NK-92 (cell line): ENCODE data around the gene GALNT1.

Source experiments
- DNase-seq: peaks from one replicate; lab custom pipeline; 2025; ENCODE audit not compliant: unreplicated experiment; lab: John Stamatoyannopoulos, UW

Gene GALNT1

GRCh38 chr18:35662293-35663062, 80.9 kb downstream of the GALNT1 start:
- DNase-seq, result no peak

GRCh38 chr18:35671966-35672603, 90.5 kb downstream of the GALNT1 start:
- no peak for DNase-seq

GRCh38 chr18:35672897-35673296, 91.4 kb downstream of the GALNT1 start:
- DNase-seq, result no peak

GRCh38 chr18:35673682-35674081, 92.1 kb downstream of the GALNT1 start:
- no peak for DNase-seq

GRCh38 chr18:35680139-35680551, 98.6 kb downstream of the GALNT1 start:
- no peak for DNase-seq

GRCh38 chr18:35682281-35682867, 100.8 kb downstream of the GALNT1 start:
- DNase-seq, result no peak

- no peak for DNase-seq
These were observed 101.5 kb downstream of the GALNT1 start for GRCh38 chr18:35683021-35683420.

GRCh38 chr18:35688757-35689156, 107.2 kb downstream of the GALNT1 start:
- no peak for DNase-seq

GRCh38 chr18:35689728-35690127, 108.2 kb downstream of the GALNT1 start:
- no peak for DNase-seq

- DNase-seq, result no peak
These were observed 110.1 kb downstream of the GALNT1 start for GRCh38 chr18:35691625-35692024.

- no peak for DNase-seq
These were observed 111.3 kb downstream of the GALNT1 start for GRCh38 chr18:35692866-35693265.

- DNase-seq, result no peak
These were observed 112.3 kb downstream of the GALNT1 start for GRCh38 chr18:35693829-35694228.

- DNase-seq, result no peak
These were observed 113.3 kb downstream of the GALNT1 start for GRCh38 chr18:35694808-35695207.

GRCh38 chr18:35695384-35695783, 113.8 kb downstream of the GALNT1 start:
- no peak for DNase-seq

GRCh38 chr18:35695803-35696202, 114.3 kb downstream of the GALNT1 start:
- no peak for DNase-seq

- DNase-seq, result no peak
These were observed 114.8 kb downstream of the GALNT1 start for GRCh38 chr18:35696307-35696706.

GRCh38 chr18:35697869-35698268, 116.3 kb downstream of the GALNT1 start:
- no peak for DNase-seq

GRCh38 chr18:35703043-35703688, 121.6 kb downstream of the GALNT1 start:
- no peak for DNase-seq

- no peak for DNase-seq
These were observed 124.4 kb downstream of the GALNT1 start for GRCh38 chr18:35705988-35706387.

- no peak for DNase-seq
These were observed 125.7 kb downstream of the GALNT1 start for GRCh38 chr18:35707247-35707646.

GRCh38 chr18:35707674-35708073, 126.1 kb downstream of the GALNT1 start:
- DNase-seq, result no peak

GRCh38 chr18:35710581-35710980, 129.0 kb downstream of the GALNT1 start:
- DNase-seq, result no peak
